Measurements from ENCODE around the gene FBLN1. TPM values are rescaled to one million over a fixed set of nuclear protein-coding genes. Genes with fewer than 3 reads are reported as not detected.

Gene FBLN1
- polyA plus RNA-seq, 1 experiment, result 241 TPM

- TF ChIP-seq CTCF (IDR thresholded peaks at IDR 0.05; ENCODE audit: low read depth, low read length), result no peak
- POLR2A ChIA-PET, result no interaction called here
- CTCF ChIA-PET, result interaction anchor here (1.6 kb wide), 1 partner anchor 107 kb away, joined by 3 read pairs; no protein-coding TSS in a partner anchor
- Histone ChIP-seq H3K4me3 (ENCODE audit: low read depth, low read length) (no peak overlapping the region), H3K9me3 (ENCODE audit: control insufficient read depth, insufficient read depth, low read length) (peaks cover 13% of the 10 kb centered on the region), H3K27ac (ENCODE audit: low read depth, low read length) (no peak overlapping the region), H3K27me3 (ENCODE audit: control insufficient read depth, insufficient read depth, low read length) (no peaks in the 10 kb centered on the region)
- DNase-seq (ENCODE audit: low read depth, low spot score), result no peak
Measured at GRCh38 chr22:45470871-45471270, 31.8 kb upstream of the FBLN1 start.

GRCh38 chr22:45472426-45472825 is 30.3 kb upstream of the FBLN1 start:
- TF ChIP-seq CTCF (IDR thresholded peaks at IDR 0.05; ENCODE audit: low read depth, low read length), result no peak
- Histone ChIP-seq H3K27me3 (ENCODE audit: control insufficient read depth, insufficient read depth, low read length) (no peaks in the 10 kb centered on the region), H3K9me3 (ENCODE audit: control insufficient read depth, insufficient read depth, low read length) (peaks cover 4% of the 10 kb centered on the region), H3K4me3 (ENCODE audit: low read depth, low read length) (no peak overlapping the region), H3K27ac (ENCODE audit: low read depth, low read length) (no peak overlapping the region)
- ChIA-PET CTCF (no interaction called here), POLR2A (no interaction called here)
- DNase-seq (ENCODE audit: low read depth, low spot score), result no peak

- DNase-seq (ENCODE audit: low read depth, low spot score), result no peak
- Histone ChIP-seq H3K9me3 (ENCODE audit: control insufficient read depth, insufficient read depth, low read length) (no peaks in the 10 kb centered on the region; the same call in 1 of the 2 replicates), H3K27ac (ENCODE audit: low read depth, low read length) (no peak overlapping the region), H3K27me3 (ENCODE audit: control insufficient read depth, insufficient read depth, low read length) (no peaks in the 10 kb centered on the region), H3K4me3 (ENCODE audit: low read depth, low read length) (no peak overlapping the region)
- ChIA-PET POLR2A (interaction anchor here (1.0 kb wide), 1 partner anchor 62 kb away, joined by 3 read pairs; no protein-coding TSS in a partner anchor), CTCF (interaction anchor here (0.6 to 0.9 kb wide), 3 partner anchors 9 to 308 kb away, joined by 3 to 4 read pairs (median 3); no protein-coding TSS in a partner anchor)
- TF ChIP-seq CTCF (IDR thresholded peaks at IDR 0.05; ENCODE audit: low read depth, low read length), result no peak
Measured at GRCh38 chr22:45473626-45474237, 29.0 kb upstream of the FBLN1 start.

GRCh38 chr22:45475063-45475747 is 27.5 kb upstream of the FBLN1 start:
- TF ChIP-seq CTCF (IDR thresholded peaks at IDR 0.05; ENCODE audit: low read depth, low read length), result no peak
- Histone ChIP-seq H3K9me3 (ENCODE audit: control insufficient read depth, insufficient read depth, low read length) (no peaks in the 10 kb centered on the region; the same call in 1 of the 2 replicates), H3K27me3 (ENCODE audit: control insufficient read depth, insufficient read depth, low read length) (no peaks in the 10 kb centered on the region), H3K27ac (ENCODE audit: low read depth, low read length) (no peak overlapping the region), H3K4me3 (ENCODE audit: low read depth, low read length) (no peak overlapping the region)
- ChIA-PET POLR2A (interaction anchor here (0.7 to 1.0 kb wide), 2 partner anchors 24 to 60 kb away, joined by 3 read pairs; no protein-coding TSS in a partner anchor), CTCF (no interaction called here)
- DNase-seq (ENCODE audit: low read depth, low spot score), result no peak

All from AG04450 (cell line).